Right lobe of liver (tissue), 4 donors: Measurements from ENCODE around the gene MALL.
"Not testable (repeated sequence)": the region's sequence is repeated elsewhere in the genome, so short reads cannot be mapped to it uniquely, and the experiment has no call there.

Experiments used
- CTCF ChIP-seq, 4 donors: fragments of 200-600 bp in 3 of 4; fragments of 450-650 bp in 1 of 4; IDR thresholded peaks; one replicate each; pipeline versions ENCODE4 v1.5.1 to v1.8.0; 2016 to 2022; ENCODE audit warnings: antibody characterized with exemption in 4 of 4, mild to moderate bottlenecking in 2 of 4
- POLR2A ChIP-seq: fragments of 450-650 bp; IDR thresholded peaks from one replicate; pipeline ENCODE4 v1.6.1; 2017; ENCODE audit warnings: antibody characterized with exemption, mild to moderate bottlenecking
- donor health status: DM: no; HTN: no; CAD: no.
- donor health status: DM: no; HTN: no; CAD: no.
- donor health status: DM: no; HTN: yes; CAD: no.

GRCh38 chr2:110154188-110154587, 38.6 kb upstream of the MALL start:
- not testable (repeated sequence) for TF ChIP-seq POLR2A; CTCF (IDR thresholded peaks at IDR 0.05)
